Measurements from ENCODE around the gene RPS6KC1. TPM values are rescaled to one million over a fixed set of nuclear protein-coding genes. Genes with fewer than 3 reads are reported as not detected.

Gene RPS6KC1
- total and polyA plus RNA-seq, 9 of the 15 experiments (the other 6 are each of a cell fraction or from before 2014, with no cell fraction given): 4.3 to 34.6 (median 20.9) TPM

- peak; percentile 88 for TF ChIP-seq DPF2 (IDR thresholded peaks at IDR 0.05)
- no peak for TF ChIP-seq PHB2 (IDR thresholded peaks at IDR 0.05; ENCODE audit: low read depth)
- TF ChIP-seq, protein P1, sequence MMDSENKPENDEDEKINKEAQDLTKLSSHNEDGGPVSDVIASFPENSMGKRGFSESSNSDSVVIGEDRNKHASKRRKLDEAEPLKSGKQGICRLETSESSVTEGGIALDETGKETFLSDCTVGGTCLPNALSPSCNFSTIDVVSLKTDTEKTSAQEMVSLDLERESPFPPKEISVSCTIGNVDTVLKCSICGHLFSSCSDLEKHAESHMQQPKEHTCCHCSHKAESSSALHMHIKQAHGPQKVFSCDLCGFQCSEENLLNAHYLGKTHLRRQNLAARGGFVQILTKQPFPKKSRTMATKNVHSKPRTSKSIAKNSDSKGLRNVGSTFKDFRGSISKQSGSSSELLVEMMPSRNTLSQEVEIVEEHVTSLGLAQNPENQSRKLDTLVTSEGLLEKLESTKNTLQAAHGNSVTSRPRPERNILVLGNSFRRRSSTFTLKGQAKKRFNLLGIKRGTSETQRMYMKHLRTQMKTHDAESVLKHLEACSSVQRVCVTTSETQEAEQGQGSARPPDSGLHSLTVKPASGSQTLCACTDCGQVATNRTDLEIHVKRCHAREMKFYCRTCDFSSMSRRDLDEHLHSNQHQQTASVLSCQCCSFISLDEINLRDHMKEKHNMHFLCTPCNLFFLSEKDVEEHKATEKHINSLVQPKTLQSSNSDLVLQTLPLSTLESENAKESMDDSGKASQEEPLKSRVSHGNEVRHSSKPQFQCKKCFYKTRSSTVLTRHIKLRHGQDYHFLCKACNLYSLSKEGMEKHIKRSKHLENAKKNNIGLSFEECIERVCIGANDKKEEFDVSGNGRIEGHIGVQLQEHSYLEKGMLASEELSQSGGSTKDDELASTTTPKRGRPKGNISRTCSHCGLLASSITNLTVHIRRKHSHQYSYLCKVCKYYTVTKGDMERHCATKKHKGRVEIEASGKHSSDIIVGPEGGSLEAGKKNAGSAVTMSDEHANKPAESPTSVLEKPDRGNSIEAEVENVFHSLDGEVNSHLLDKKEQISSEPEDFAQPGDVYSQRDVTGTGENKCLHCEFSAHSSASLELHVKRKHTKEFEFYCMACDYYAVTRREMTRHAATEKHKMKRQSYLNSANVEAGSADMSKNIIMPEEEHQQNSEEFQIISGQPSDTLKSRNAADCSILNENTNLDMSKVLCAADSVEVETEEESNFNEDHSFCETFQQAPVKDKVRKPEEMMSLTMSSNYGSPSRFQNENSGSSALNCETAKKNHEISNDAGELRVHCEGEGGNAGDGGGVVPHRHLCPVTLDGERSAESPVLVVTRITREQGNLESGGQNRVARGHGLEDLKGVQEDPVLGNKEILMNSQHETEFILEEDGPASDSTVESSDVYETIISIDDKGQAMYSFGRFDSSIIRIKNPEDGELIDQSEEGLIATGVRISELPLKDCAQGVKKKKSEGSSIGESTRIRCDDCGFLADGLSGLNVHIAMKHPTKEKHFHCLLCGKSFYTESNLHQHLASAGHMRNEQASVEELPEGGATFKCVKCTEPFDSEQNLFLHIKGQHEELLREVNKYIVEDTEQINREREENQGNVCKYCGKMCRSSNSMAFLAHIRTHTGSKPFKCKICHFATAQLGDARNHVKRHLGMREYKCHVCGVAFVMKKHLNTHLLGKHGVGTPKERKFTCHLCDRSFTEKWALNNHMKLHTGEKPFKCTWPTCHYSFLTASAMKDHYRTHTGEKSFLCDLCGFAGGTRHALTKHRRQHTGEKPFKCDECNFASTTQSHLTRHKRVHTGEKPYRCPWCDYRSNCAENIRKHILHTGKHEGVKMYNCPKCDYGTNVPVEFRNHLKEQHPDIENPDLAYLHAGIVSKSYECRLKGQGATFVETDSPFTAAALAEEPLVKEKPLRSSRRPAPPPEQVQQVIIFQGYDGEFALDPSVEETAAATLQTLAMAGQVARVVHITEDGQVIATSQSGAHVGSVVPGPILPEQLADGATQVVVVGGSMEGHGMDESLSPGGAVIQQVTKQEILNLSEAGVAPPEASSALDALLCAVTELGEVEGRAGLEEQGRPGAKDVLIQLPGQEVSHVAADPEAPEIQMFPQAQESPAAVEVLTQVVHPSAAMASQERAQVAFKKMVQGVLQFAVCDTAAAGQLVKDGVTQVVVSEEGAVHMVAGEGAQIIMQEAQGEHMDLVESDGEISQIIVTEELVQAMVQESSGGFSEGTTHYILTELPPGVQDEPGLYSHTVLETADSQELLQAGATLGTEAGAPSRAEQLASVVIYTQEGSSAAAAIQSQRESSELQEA (IDR thresholded peaks at IDR 0.05; ENCODE audit: low read depth): no peak
- TF ChIP-seq, protein P2, sequence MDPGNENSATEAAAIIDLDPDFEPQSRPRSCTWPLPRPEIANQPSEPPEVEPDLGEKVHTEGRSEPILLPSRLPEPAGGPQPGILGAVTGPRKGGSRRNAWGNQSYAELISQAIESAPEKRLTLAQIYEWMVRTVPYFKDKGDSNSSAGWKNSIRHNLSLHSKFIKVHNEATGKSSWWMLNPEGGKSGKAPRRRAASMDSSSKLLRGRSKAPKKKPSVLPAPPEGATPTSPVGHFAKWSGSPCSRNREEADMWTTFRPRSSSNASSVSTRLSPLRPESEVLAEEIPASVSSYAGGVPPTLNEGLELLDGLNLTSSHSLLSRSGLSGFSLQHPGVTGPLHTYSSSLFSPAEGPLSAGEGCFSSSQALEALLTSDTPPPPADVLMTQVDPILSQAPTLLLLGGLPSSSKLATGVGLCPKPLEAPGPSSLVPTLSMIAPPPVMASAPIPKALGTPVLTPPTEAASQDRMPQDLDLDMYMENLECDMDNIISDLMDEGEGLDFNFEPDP (CRISPR knock-in tag; IDR thresholded peaks at IDR 0.05): no peak
- no peak for TF ChIP-seq SP1 (CRISPR knock-in tag; IDR thresholded peaks at IDR 0.05)
- TF ChIP-seq, protein P3, sequence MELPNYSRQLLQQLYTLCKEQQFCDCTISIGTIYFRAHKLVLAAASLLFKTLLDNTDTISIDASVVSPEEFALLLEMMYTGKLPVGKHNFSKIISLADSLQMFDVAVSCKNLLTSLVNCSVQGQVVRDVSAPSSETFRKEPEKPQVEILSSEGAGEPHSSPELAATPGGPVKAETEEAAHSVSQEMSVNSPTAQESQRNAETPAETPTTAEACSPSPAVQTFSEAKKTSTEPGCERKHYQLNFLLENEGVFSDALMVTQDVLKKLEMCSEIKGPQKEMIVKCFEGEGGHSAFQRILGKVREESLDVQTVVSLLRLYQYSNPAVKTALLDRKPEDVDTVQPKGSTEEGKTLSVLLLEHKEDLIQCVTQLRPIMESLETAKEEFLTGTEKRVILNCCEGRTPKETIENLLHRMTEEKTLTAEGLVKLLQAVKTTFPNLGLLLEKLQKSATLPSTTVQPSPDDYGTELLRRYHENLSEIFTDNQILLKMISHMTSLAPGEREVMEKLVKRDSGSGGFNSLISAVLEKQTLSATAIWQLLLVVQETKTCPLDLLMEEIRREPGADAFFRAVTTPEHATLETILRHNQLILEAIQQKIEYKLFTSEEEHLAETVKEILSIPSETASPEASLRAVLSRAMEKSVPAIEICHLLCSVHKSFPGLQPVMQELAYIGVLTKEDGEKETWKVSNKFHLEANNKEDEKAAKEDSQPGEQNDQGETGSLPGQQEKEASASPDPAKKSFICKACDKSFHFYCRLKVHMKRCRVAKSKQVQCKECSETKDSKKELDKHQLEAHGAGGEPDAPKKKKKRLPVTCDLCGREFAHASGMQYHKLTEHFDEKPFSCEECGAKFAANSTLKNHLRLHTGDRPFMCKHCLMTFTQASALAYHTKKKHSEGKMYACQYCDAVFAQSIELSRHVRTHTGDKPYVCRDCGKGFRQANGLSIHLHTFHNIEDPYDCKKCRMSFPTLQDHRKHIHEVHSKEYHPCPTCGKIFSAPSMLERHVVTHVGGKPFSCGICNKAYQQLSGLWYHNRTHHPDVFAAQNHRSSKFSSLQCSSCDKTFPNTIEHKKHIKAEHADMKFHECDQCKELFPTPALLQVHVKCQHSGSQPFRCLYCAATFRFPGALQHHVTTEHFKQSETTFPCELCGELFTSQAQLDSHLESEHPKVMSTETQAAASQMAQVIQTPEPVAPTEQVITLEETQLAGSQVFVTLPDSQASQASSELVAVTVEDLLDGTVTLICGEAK (IDR thresholded peaks at IDR 0.05): no peak
- TF ChIP-seq, protein P3 (CRISPR knock-in tag; IDR thresholded peaks at IDR 0.05): no peak
- TF ChIP-seq ATF1 (CRISPR knock-in tag; IDR thresholded peaks at IDR 0.05): no peak
- TF ChIP-seq ATF1 (tag; IDR thresholded peaks at IDR 0.05): no peak
Measured at GRCh38 chr1:213260311-213261075, 209.5 kb downstream of the RPS6KC1 start (continued).

Data from K562 (cell line).